HCT116 (cell line): ENCODE data around the gene UQCR11. TPM values are rescaled to one million over a fixed set of nuclear protein-coding genes. Genes with fewer than 3 reads are reported as not detected.

Source experiments
- ATAC-seq: fragments of 200-7000 bp; cut with Tn5 transposase; 2 replicates; pipeline ENCODE4 v1.9.1; 2020; ENCODE audit warnings: mild to moderate bottlenecking, moderate library complexity
- BruUV-seq: library from RNA; stranded (reverse); fragments of 400-500 nt; replicated peaks from 2 replicates; lab custom pipeline; 2021; lab: Mats Ljungman, UMichigan
- CTCF ChIA-PET: fragments of 300-600 bp; sonication (Branson Sonifier 250); formaldehyde crosslinking; loops from one replicate; lab custom pipeline; 2021; ENCODE audit warnings: antibody characterized with exemption; lab: Charles Lee
- POLR2A ChIA-PET: fragments of 300-600, 350-600 bp; sonication (Branson Sonifier 250); formaldehyde crosslinking; loops from one replicate; lab custom pipeline; 2021; ENCODE audit warnings: antibody characterized with exemption; lab: Charles Lee
- RAD21 ChIA-PET, 2 experiments: fragments of 300-600 bp; sonication (Branson Sonifier 250); formaldehyde crosslinking; loops; one replicate each; lab custom pipeline; 2023; ENCODE audit warnings: low total read pairs in 2 of 2; ENCODE audit not compliant: uncharacterized antibody in 2 of 2, unreplicated experiment in 2 of 2, low non-redundant PET in 1 of 2; lab: Charles Lee
- DNase-seq: peaks from one replicate; pipeline ENCODE4 v3.0.0-alpha.2; 2010; ENCODE audit warnings: low read depth, low spot score
- H2AFZ ChIP-seq: fragments of 200-600 bp; shearing (Covaris generic), sonication (generic); 2 replicates; pipeline ENCODE4 v1.6.1; 2017; ENCODE audit warnings: low read depth, mixed run types, mixed read lengths, antibody characterized with exemption, low read length; ENCODE audit not compliant: poor library complexity, severe bottlenecking
- H3K27ac ChIP-seq: 2 replicates; pipeline ENCODE4 v1.5.1; 2012; ENCODE audit warnings: low read depth, low read length
- H3K27me3 ChIP-seq: fragments of 200-600 bp; sonication (generic); 2 replicates; pipeline ENCODE4 v1.6.1; 2016; ENCODE audit warnings: mixed run types, low read length, mixed read lengths; ENCODE audit not compliant: insufficient read depth
- H3K36me3 ChIP-seq, 2 experiments: fragments of 200-500 bp in 1 of 2; fragments of 200-600 bp in 1 of 2; sonication (Bioruptor generic) in 1 of 2; sonication (generic) in 1 of 2; 2 replicates each; pipeline versions ENCODE4 v1.5.1 to v1.6.1; 2014 to 2016; ENCODE audit warnings: low read length in 2 of 2, inconsistent platforms in 1 of 2, mixed read lengths in 1 of 2, mixed run types in 1 of 2; ENCODE audit not compliant: insufficient read depth in 2 of 2, control insufficient read depth in 1 of 2
- H3K4me1 ChIP-seq, 2 experiments: fragments of 200-600 bp in 1 of 2; sonication (generic) in 1 of 2; 2 replicates each; pipeline versions ENCODE4 v1.5.1 to v1.6.1; 2012 to 2017; ENCODE audit warnings: low read length in 2 of 2, inconsistent platforms in 1 of 2, mild to moderate bottlenecking in 1 of 2, mixed read lengths in 1 of 2, mixed run types in 1 of 2, moderate library complexity in 1 of 2; ENCODE audit not compliant: insufficient read depth in 2 of 2, control insufficient read depth in 1 of 2
- H3K4me2 ChIP-seq: fragments of 200-600 bp; sonication (generic); 2 replicates; pipeline ENCODE4 v1.6.1; 2017; ENCODE audit warnings: mixed run types, low read length, mixed read lengths
- H3K4me3 ChIP-seq, 2 experiments: fragments of 200-600 bp in 1 of 2; sonication (generic) in 1 of 2; replicated peaks in 1 of 2; 2 replicates each; pipeline ENCODE4 v1.5.1; 2011 to 2016; ENCODE audit warnings: low read length in 2 of 2, control low read depth in 1 of 2, low read depth in 1 of 2, mild to moderate bottlenecking in 1 of 2, mixed read lengths in 1 of 2, mixed run types in 1 of 2
- H3K79me2 ChIP-seq: fragments of 200-600 bp; sonication (generic); 2 replicates; pipeline ENCODE4 v1.6.1; 2017; ENCODE audit warnings: mild to moderate bottlenecking, mixed run types, low read length, moderate library complexity, mixed read lengths; ENCODE audit not compliant: insufficient read depth
- H3K9ac ChIP-seq: fragments of 200-600 bp; sonication (generic); 2 replicates; pipeline ENCODE4 v1.6.1; 2016; ENCODE audit warnings: low read length, mixed read lengths
- H3K9me2 ChIP-seq: fragments of 200-600 bp; sonication (generic), shearing (Covaris generic); 2 replicates; pipeline ENCODE4 v1.6.1; 2017; ENCODE audit warnings: mixed run types, mild to moderate bottlenecking, moderate library complexity; ENCODE audit not compliant: insufficient read depth
- H3K9me3 ChIP-seq, 2 experiments: fragments of 200-500 bp in 1 of 2; fragments of 200-600 bp in 1 of 2; sonication (Bioruptor generic) in 1 of 2; sonication (generic) in 1 of 2; 2 replicates each; pipeline ENCODE4 v1.6.1; 2014 to 2017; ENCODE audit warnings: low read length in 2 of 2, mixed read lengths in 2 of 2, inconsistent platforms in 1 of 2, low read depth in 1 of 2, mild to moderate bottlenecking in 1 of 2, mixed run types in 1 of 2, moderate library complexity in 1 of 2; ENCODE audit not compliant: control insufficient read depth in 1 of 2, insufficient read depth in 1 of 2
- H4K20me1 ChIP-seq: fragments of 200-600 bp; sonication (generic), shearing (Covaris generic); 2 replicates; pipeline ENCODE4 v1.6.1; 2017; ENCODE audit warnings: mixed run types, mild to moderate bottlenecking, moderate library complexity; ENCODE audit not compliant: insufficient read depth
- ELF1 ChIP-seq: IDR thresholded peaks from 2 replicates; pipeline ENCODE4 v1.6.1; 2012; ENCODE audit warnings: low read depth, borderline replicate concordance
- EZH2 ChIP-seq: fragments of 200-600 bp; sonication (generic); IDR thresholded peaks from 2 replicates; pipeline ENCODE4 v1.6.1; 2017; ENCODE audit warnings: antibody characterized with exemption, mixed run types
- POLR2A ChIP-seq: IDR thresholded peaks from 2 replicates; pipeline ENCODE4 v1.7.0; 2011; ENCODE audit warnings: borderline replicate concordance; ENCODE audit not compliant: insufficient read depth, insufficient read length; ENCODE audit errors: extremely low read depth
- POLR2AphosphoS5 ChIP-seq: IDR thresholded peaks from 2 replicates; pipeline ENCODE4 v1.6.1; 2011; ENCODE audit warnings: mild to moderate bottlenecking, low read depth, low read length, moderate library complexity
- TCF7L2 ChIP-seq: IDR thresholded peaks from 2 replicates; pipeline ENCODE4 v1.7.0; 2011; ENCODE audit warnings: borderline replicate concordance, inconsistent platforms; ENCODE audit not compliant: insufficient read depth, insufficient read length; ENCODE audit errors: extremely low read depth
- intact Hi-C: fragments of 100-400 bp; cut with micrococcal nuclease; formaldehyde crosslinking; loops from 2 replicates; pipeline ENCODE4 v1.10.0; 2022
- total RNA-seq: library from RNA; stranded (reverse); gene quantifications from one replicate; pipeline ENCODE4 v1.2.1, GENCODE V29; 2021; ENCODE audit not compliant: unreplicated experiment

The UQCR11 gene
- total RNA-seq, 1 experiment from 2014 or later, result 303 TPM

DNA sequence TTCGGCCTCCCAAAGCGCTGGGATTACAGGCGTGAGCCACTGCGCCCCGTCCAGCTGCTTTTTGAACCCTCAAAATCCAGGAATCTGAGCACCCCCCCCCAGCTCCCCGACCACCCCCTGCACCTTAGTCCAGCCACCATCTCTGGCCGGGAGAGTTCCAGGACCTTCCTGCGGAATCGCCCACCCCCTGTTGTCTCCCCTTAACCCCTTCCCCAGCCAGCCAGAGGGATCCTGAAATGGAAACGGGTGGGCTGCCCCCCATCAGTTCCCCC lies 11.8 kb downstream of the UQCR11 start:
- ChIA-PET POLR2A (interaction anchor here (1.3 kb wide), 1 partner anchor 12 kb away, joined by 3 read pairs; the partner anchor contains the start of gene UQCR11), CTCF (interaction anchor here (1.1 to 1.4 kb wide), 3 partner anchors 14 to 244 kb away, joined by 3 to 4 read pairs (median 3); no protein-coding TSS in a partner anchor), RAD21 (no interaction called here)
- H3K27ac ChIP-seq, result peak overlapping the region; percentile 63
- H2AFZ ChIP-seq, result no peak overlapping the region
- ATAC-seq (no peak), DNase-seq (no peak)
- H3K4me1 ChIP-seq, result peaks cover 14 to 38% of the 10 kb centered on the region in 2 experiments
- no peaks in the 10 kb centered on the region for H3K9me3 ChIP-seq
- no peaks in the 10 kb centered on the region for H4K20me1 ChIP-seq
- intact Hi-C loops, result no loop called here
- H3K36me3 ChIP-seq, result peaks cover 15 to 20% of the 10 kb centered on the region in 2 experiments; a peak in 3 of 4 replicates
- peak overlapping the region; percentile 50 to 58; a peak in 2 of 4 replicates for H3K4me3 ChIP-seq
- H3K79me2 ChIP-seq, result peaks cover 45% of the 10 kb centered on the region
- H3K4me2 ChIP-seq, result peak overlapping the region; percentile 94
- TF ChIP-seq ELF1, result no peak
- peak overlapping the region; percentile 71 for H3K9ac ChIP-seq
- H3K9me2 ChIP-seq, result no peaks in the 10 kb centered on the region
- BruUV-seq, result no TSS peak
- H3K27me3 ChIP-seq, result no peaks in the 10 kb centered on the region

DNA sequence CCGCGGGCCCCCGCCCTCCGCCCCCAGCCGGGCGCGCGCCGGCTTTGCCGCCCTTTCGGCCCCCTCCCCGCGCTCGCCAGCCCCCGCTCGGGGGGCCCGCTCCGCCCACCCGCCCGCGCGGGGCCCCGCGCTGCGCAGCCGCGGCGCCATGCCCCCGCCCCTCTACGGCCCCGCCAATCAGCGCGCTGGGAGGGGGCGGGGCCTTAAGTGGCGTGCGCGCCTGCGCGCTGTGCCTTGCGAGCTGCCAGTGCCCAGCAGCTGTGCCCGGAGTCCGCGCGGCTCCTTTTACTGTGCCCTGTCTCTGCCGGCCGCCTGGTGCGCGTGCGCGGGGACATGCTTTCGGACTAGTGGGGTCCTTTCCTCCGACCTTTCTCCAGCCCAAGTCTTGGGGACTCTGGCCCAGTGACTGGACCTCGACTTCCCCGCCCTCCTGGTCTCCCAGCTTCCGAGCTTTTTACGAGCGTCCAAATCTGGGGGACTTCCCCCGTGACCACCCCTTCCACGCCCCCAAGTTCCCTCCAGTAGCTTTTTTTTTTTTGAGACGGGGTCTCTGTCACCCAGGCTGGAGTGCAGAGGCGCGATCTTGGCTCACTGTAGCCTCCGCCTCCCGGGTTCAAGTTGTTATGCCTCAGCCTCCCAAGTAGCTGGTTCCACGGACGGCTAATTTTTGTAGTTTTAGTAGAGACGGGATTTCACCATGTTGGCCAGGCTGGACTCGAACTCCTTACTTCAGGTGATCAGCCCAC lies 12.3 kb downstream of the UQCR11 start, which contains the start of gene MBD3:
Gene MBD3, minus strand, starts transcription at position 111 of the 746 bp plus-strand sequence. CDS start 234 bp downstream, outside the sequence.
- H2AFZ ChIP-seq, result no peak within 1 kb of the TSS
- ATAC-seq (peak; percentile 84), DNase-seq (peak; percentile 84)
- TF ChIP-seq TCF7L2, result peak; percentile 79
- peak; percentile 68 for TF ChIP-seq POLR2A
- no peak for TF ChIP-seq EZH2
- TF ChIP-seq POLR2AphosphoS5, result peak; percentile 67
- intact Hi-C loops, result no loop called here
- H3K79me2 ChIP-seq, result peaks cover 48% of the 10 kb centered on the region
- no peaks in the 10 kb centered on the region for H3K27me3 ChIP-seq
- peaks cover 13 to 18% of the 10 kb centered on the region in 2 experiments; a peak in 3 of 4 replicates for H3K36me3 ChIP-seq
- no peaks in the 10 kb centered on the region for H3K9me2 ChIP-seq
- TSS peak; percentile 56 for BruUV-seq
- peak within 1 kb of the TSS; percentile 98 for H3K9ac ChIP-seq
- POLR2A ChIA-PET, result interaction anchor here (1.0 to 1.3 kb wide), 2 partner anchors 11 to 12 kb away, joined by 3 read pairs; partner anchors contain the start of gene UQCR11
- no peaks in the 10 kb centered on the region for H3K9me3 ChIP-seq
- RAD21 ChIA-PET, result interaction anchor here in 1 of 2 experiments (0.6 to 0.7 kb wide), 2 partner anchors 47 to 1694 kb away, joined by 5 to 10 read pairs; no protein-coding TSS in a partner anchor
- no peaks in the 10 kb centered on the region for H4K20me1 ChIP-seq
- peak within 1 kb of the TSS; percentile 87 to 96 for H3K4me3 ChIP-seq
- CTCF ChIA-PET, result interaction anchor here (0.6 to 1.4 kb wide), 5 partner anchors 15 to 245 kb away, joined by 3 to 5 read pairs (median 3); no protein-coding TSS in a partner anchor
- H3K27ac ChIP-seq, result peak within 1 kb of the TSS; percentile 100
- peak within 1 kb of the TSS; percentile 94 for H3K4me2 ChIP-seq
- H3K4me1 ChIP-seq, result peaks cover 19 to 43% of the 10 kb centered on the region in 2 experiments
